GM23338 (cell line): ENCODE data around the gene CCDC197. TPM values are rescaled to one million over a fixed set of nuclear protein-coding genes. Genes with fewer than 3 reads are reported as not detected.

Source experiments
- ATAC-seq: fragments of 200-7000 bp; cut with Tn5 transposase; 3 replicates; pipeline ENCODE4 v1.9.1; 2020
- DNase-seq: peaks from one replicate; pipeline ENCODE4 v3.0.0-alpha.2; 2015; ENCODE audit warnings: low spot score
- H2AFZ ChIP-seq: fragments of 200-600 bp; sonication (generic); 2 replicates; pipeline ENCODE4 v1.8.0; 2016; ENCODE audit warnings: antibody characterized with exemption, mild to moderate bottlenecking, moderate library complexity
- H3F3A ChIP-seq: fragments of 200-600 bp; sonication (generic); replicated peaks from 2 replicates; pipeline ENCODE4 v1.8.0; 2017; ENCODE audit warnings: antibody characterized with exemption, mixed run types, low read depth
- H3K27ac ChIP-seq: fragments of 200-600 bp; sonication (generic); 2 replicates; pipeline ENCODE4 v1.6.1; 2016; ENCODE audit warnings: low read depth
- H3K27me3 ChIP-seq: fragments of 200-600 bp; sonication (generic); 2 replicates; pipeline ENCODE4 v1.8.0; 2016; ENCODE audit warnings: mild to moderate bottlenecking, mixed run types, moderate library complexity; ENCODE audit not compliant: insufficient read depth
- H3K36me3 ChIP-seq: fragments of 200-600 bp; sonication (generic); 2 replicates; pipeline ENCODE4 v1.8.0; 2016; ENCODE audit warnings: mild to moderate bottlenecking; ENCODE audit not compliant: insufficient read depth
- H3K4me1 ChIP-seq: fragments of 200-600 bp; sonication (generic); 2 replicates; pipeline ENCODE4 v1.8.0; 2016; ENCODE audit warnings: mild to moderate bottlenecking, moderate library complexity; ENCODE audit not compliant: insufficient read depth
- H3K4me2 ChIP-seq: fragments of 200-600 bp; sonication (generic); 2 replicates; pipeline ENCODE4 v1.7.1; 2017; ENCODE audit warnings: mixed run types
- H3K4me3 ChIP-seq: fragments of 200-600 bp; sonication (generic); 2 replicates; pipeline ENCODE4 v1.6.1; 2016; ENCODE audit warnings: mixed run types
- H3K79me2 ChIP-seq: fragments of 200-600 bp; sonication (generic); replicated peaks from 2 replicates; pipeline ENCODE4 v1.8.0; 2017; ENCODE audit warnings: mild to moderate bottlenecking; ENCODE audit not compliant: insufficient read depth
- H3K9me2 ChIP-seq: fragments of 200-600 bp; sonication (generic); 2 replicates; pipeline ENCODE4 v1.8.0; 2017; ENCODE audit not compliant: insufficient read depth
- H4K20me1 ChIP-seq: fragments of 200-600 bp; sonication (generic); replicated peaks from 2 replicates; pipeline ENCODE4 v1.8.0; 2017; ENCODE audit warnings: mild to moderate bottlenecking; ENCODE audit not compliant: insufficient read depth
- H3K27ac Mint-ChIP-seq: 2 replicates; pipeline ENCODE4 v1.8.0; 2020; ENCODE audit warnings: inconsistent platforms, mild to moderate bottlenecking, moderate library complexity, mixed read lengths
- H3K27me3 Mint-ChIP-seq: 3 replicates; pipeline ENCODE4 v1.8.0; 2022; ENCODE audit warnings: low read depth, mild to moderate bottlenecking, moderate library complexity, mixed read lengths, inconsistent platforms; ENCODE audit not compliant: insufficient read depth, poor library complexity
- H3K36me3 Mint-ChIP-seq: 3 replicates; pipeline ENCODE4 v1.8.0; 2021; ENCODE audit warnings: low read depth, mild to moderate bottlenecking, inconsistent platforms, moderate library complexity, mixed read lengths
- H3K4me1 Mint-ChIP-seq: 3 replicates; pipeline ENCODE4 v1.8.0; 2020; ENCODE audit warnings: mild to moderate bottlenecking, inconsistent platforms, mixed read lengths
- H3K4me3 Mint-ChIP-seq: 3 replicates; pipeline ENCODE4 v1.8.0; 2021; ENCODE audit warnings: moderate library complexity, mild to moderate bottlenecking, inconsistent platforms, mixed read lengths
- H3K9me3 Mint-ChIP-seq: 3 replicates; pipeline ENCODE4 v1.8.0; 2020; ENCODE audit warnings: moderate library complexity, mild to moderate bottlenecking, inconsistent platforms, mixed read lengths
- ETS1 ChIP-seq: IDR thresholded peaks from 2 replicates; pipeline ENCODE4 v1.6.1; 2016; ENCODE audit warnings: antibody characterized with exemption
- EZH2phosphoT487 ChIP-seq: fragments of 200-600 bp; sonication (generic); IDR thresholded peaks from one replicate; pipeline ENCODE4 v1.8.1; 2018; ENCODE audit warnings: antibody characterized with exemption; ENCODE audit not compliant: unreplicated experiment
- JUNB ChIP-seq: IDR thresholded peaks from one replicate; pipeline ENCODE4 v1.6.1; 2016; ENCODE audit warnings: antibody characterized with exemption; ENCODE audit not compliant: unreplicated experiment
- POLR2AphosphoS5 ChIP-seq: IDR thresholded peaks from 2 replicates; pipeline ENCODE4 v1.6.1; 2016; ENCODE audit warnings: antibody characterized with exemption, low read depth
- REST ChIP-seq: IDR thresholded peaks from one replicate; pipeline ENCODE4 v1.6.1; 2018; ENCODE audit warnings: antibody characterized with exemption; ENCODE audit not compliant: unreplicated experiment
- ZNF331 ChIP-seq: fragments of 250-450 bp; sonication (Bioruptor Pico); IDR thresholded peaks from 2 replicates; pipeline ENCODE4 v1.5.0; 2020; ENCODE audit warnings: low read depth, mild to moderate bottlenecking, moderate library complexity
- polyA plus RNA-seq: library from polyadenylated mRNA; unstranded; fragments of >200 nt; fragmentation: Nextera tagmentation; extraction: Ambion mirVana; gene quantifications from 2 replicates; pipeline ENCODE4 v1.2.1, GENCODE V29; 2016
- total RNA-seq: library from RNA; depleted of rRNA; stranded (reverse); fragments of >200 nt; shearing (Covaris generic); gene quantifications from 2 replicates; pipeline ENCODE4 v1.2.3, GENCODE V29; 2014

Gene CCDC197
- total and polyA plus RNA-seq, 2 experiments from 2014 or later = not detected

GRCh38 chr14:94027566-94028449, 30.7 kb downstream of the CCDC197 start:
- H3K27me3 Mint-ChIP-seq = peaks cover 6% of the 10 kb centered on the region
- Histone ChIP-seq H3K4me2 (no peak overlapping the region), H3K9me2 (no peaks in the 10 kb centered on the region), H2AFZ (no peak overlapping the region), H3K4me1 (no peaks in the 10 kb centered on the region), H3K4me3 (no peak overlapping the region), H3K36me3 (no peaks in the 10 kb centered on the region), H3K79me2 (no peaks in the 10 kb centered on the region), H3F3A (no peaks in the 10 kb centered on the region), H4K20me1 (no peaks in the 10 kb centered on the region), H3K27me3 (no peaks in the 10 kb centered on the region), H3K27ac (no peak overlapping the region)
- H3K4me3 Mint-ChIP-seq = peak overlapping the region; percentile 69
- peaks cover 11% of the 10 kb centered on the region for H3K4me1 Mint-ChIP-seq
- no peaks in the 10 kb centered on the region; the same call in 2 of the 3 replicates for H3K36me3 Mint-ChIP-seq
- no peak overlapping the region for H3K27ac Mint-ChIP-seq
- DNase-seq (no peak), ATAC-seq (no peak)
- H3K9me3 Mint-ChIP-seq = no peaks in the 10 kb centered on the region
- TF ChIP-seq JUNB = no peak
- TF ChIP-seq EZH2phosphoT487 = no peak
- no peak for TF ChIP-seq REST

GRCh38 chr14:94028450-94028826, 31.3 kb downstream of the CCDC197 start:
- Histone ChIP-seq H3K4me1 (no peaks in the 10 kb centered on the region), H3K36me3 (no peaks in the 10 kb centered on the region), H3K9me2 (0 out of 2 replicates have a peak, but pooled peaks cover 4% of the 10 kb centered on the region), H3K27me3 (no peaks in the 10 kb centered on the region), H2AFZ (no peak overlapping the region), H3F3A (no peaks in the 10 kb centered on the region), H3K4me2 (no peak overlapping the region), H3K4me3 (no peak overlapping the region), H3K27ac (no peak overlapping the region), H4K20me1 (no peaks in the 10 kb centered on the region), H3K79me2 (no peaks in the 10 kb centered on the region)
- peaks cover 8% of the 10 kb centered on the region for H3K4me1 Mint-ChIP-seq
- ATAC-seq = no peak
- H3K36me3 Mint-ChIP-seq = peaks cover 2% of the 10 kb centered on the region; the same call in 2 of the 3 replicates
- no peak overlapping the region for H3K27ac Mint-ChIP-seq
- TF ChIP-seq ETS1 (no peak), POLR2AphosphoS5 (no peak), ZNF331 (no peak)
- H3K27me3 Mint-ChIP-seq = peaks cover 8% of the 10 kb centered on the region
- H3K4me3 Mint-ChIP-seq = peak overlapping the region; percentile 50; the same call in 1 of the 3 replicates
- no peak for DNase-seq
- H3K9me3 Mint-ChIP-seq = no peaks in the 10 kb centered on the region
